HL-60/S4 treated with retinoic acid at 250 ng/mL for 4 days and 3 days (cell line): ENCODE results near the gene ABCA2.
"Not testable (repeated sequence)": the region's sequence is repeated elsewhere in the genome, so short reads cannot be mapped to it uniquely, and the experiment has no call there.

ENCODE experiments used
- in situ Hi-C: fragments of 300-500 bp; cut with MboI; formaldehyde crosslinking; loops from 2 replicates; pipeline ENCODE4 v1.7.0; 2022; ENCODE audit warnings: low sequenced_read_pairs

ABCA2 gene

DNA sequence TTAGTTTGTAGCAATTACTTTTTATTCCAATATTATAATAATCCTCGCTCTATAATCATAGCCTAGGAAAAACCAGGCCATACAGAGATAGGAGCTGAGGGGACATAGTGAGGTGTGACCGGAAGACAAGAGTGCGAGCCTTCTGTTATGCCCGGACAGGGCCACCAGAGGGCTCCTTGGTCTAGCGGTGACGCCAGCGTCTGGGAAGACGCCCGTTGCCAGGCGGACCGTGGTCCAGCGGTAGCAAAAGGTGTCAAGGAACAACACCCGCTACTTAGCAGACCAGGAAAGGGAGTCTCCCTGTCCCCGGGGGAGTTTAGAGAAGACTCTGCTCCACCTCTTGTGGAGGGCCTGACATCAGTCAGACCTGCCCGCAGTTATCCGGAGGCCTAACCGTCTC is 23.8 kb downstream of the ABCA2 start:
- in situ Hi-C loops = not testable (repeated sequence)

DNA sequence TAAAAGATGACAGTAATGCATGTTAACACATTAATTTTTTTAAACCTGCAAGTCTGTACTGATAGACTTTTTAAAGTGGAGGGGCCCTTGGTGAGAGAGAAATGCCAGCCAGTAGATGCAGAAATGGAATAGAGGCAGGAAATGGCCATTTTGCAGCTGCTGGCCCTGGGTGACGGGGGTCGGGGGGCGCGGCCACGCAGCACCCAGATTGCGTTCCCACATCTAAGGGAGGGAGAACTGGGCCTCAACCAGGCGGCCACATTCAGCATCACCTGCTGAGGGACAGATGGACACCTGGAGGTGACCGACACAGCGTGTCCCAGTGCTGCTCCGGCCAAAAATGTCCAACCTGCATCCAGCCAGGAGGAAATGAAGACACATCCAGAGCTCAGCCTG is 25.4 kb downstream of the ABCA2 start:
- in situ Hi-C loops = no loop called here

DNA sequence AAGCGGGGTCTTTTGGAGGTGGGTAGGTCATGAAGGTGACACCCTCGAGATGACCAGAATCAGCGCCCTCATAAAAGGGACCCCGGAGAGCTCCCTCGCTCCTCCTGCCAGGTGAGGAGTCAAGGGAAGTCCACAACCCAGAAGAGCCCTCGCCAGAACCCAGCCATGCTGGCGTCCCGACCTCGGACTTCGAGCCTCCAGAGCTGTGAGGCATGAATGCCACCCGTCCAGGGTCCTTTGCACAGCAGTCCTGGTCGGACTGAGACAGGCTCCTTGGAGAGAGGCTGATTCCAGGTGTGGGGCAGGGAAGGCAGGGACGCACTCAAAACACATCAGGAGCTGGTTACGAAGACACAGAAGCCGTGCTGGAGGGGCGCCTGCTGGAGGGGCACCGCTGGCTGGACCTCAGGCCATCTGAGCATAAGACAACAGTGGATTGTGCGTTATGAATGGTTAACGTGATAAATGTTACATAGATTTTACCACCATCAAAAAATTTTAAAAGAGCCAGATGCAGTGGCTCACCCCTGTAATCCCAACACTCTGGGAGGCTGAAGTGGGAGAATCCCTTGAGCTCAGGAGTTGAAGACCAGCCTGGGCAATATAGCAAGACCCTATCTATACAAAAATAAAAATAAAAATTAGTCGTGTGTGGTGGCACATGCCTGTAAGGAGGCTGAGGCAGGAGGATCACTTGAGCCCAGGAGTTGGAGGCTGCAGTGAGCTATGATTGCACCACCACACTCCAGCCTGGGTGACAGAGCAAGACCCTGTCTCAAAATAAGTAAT is 26.0 kb downstream of the ABCA2 start:
- in situ Hi-C loops = no loop called here

DNA sequence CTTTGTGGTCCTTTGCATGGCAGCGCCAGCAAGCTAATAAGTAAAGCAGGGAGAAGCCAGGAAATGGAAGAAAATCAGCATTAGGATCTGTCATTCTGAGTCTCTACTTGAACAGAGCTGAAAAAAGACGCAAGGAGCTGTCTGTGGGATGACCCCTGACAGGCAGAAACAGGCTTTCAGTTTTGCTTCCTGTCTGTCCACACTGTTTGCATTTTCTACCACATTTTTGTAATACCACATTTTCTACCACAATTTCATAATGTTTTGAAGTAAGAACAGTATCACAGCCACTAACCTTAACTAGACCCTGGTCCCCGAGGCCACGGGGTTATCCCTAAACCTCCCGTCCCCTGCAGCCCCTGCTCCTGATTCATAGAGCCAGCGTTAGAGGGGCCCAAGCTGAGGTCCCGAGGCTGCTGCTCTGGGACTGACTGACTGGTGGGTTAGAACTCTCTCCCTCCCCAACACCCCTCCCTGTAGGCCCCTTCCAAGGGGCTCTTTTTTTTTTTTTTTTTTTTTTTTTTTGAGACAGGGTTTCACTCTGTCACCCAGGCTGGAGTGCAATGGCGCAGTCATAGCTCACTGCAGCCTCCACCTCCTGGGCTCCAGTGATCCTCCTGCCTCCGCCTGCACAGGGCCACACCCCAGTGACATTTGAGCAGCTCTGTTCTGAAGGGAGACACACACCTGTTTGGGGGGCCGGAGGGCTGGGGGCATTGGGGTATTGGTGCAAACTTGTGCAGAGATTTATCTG is 27.7 kb downstream of the ABCA2 start:
- in situ Hi-C loops = no loop called here

DNA sequence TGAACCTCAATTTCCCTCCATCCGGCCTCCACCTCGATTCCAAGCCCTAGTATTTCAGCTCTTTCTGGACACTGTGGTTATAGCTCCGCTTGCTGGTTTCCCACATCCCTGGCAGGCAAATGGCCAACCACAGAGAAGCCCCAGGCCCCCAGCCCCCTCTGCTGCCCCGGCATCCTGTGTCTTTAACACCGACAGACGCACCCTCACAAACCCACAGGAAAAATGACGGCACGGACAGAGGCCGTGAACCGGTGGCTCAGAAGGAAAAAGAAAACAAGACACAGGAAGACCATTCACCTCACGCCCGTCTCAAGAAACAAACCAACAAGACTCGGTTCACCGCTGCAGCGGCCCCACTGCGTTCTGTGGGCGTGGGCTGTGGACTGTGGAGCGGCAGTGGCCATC is 30.2 kb downstream of the ABCA2 start:
- in situ Hi-C loops = no loop called here

DNA sequence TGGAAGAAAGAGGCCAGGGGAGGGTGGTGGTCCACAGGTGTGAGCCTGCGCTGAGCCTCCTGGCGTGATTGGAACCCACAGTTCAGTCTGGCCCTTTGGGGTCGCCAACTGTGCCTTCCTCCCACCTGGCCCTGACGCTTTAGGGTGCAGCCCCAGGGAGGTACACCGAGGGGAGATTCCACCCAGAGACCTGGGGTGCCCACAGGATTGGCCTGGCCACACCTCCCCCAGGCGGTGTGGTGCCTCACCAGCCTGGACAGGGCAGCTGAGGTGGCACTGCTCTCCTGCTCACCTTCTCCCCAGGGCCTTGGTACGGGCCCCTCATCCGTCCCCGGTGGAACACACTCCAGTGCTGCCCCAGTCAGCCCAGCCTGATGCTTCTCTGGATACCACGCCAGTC is 30.7 kb downstream of the ABCA2 start:
- in situ Hi-C loops = no loop called here

DNA sequence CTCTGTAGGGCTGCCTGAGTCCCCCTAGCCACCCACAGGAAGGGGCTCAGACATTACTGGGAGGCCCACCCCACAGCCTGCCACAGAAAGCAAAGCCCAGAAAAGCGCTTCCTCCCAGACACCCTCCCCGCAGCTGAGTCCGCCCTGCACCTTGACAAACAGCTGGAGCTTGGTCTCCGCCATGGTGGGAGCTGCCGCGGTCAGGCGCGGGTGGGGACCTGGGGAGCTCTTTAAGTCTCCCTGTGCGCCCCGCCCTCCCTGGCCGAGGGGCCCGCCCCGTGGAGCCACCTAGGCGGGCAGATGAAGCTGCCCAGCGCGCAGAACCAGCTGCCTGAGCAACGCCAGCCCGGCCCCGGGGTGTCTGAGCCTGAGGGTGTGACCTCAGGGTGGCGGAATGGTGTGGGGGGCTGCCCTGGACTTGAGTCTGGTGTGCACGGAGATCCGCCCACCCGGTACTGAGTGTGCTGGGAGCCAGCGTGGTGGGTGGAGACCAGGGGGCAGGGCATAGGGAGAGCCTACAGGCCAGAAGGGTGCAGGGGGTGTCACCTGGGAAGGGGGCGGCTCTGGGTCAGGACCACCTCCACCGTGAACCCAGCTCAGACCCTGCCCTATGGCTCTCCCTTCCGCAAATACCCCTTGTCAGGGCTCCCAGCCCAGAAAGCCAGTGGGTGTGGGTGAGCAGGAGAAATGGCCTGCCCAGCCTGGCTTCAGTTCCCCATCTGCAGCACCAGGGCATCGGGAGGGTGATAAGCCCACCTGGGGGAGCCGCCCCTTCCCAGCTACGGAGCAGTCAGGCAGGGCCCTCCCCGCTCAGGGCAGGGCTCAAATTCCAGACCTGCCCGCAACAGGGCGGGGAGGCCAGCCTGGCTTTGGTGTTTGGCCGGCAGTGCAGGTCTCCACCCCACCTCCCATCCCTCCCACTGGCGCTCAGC is 31.4 kb downstream of the ABCA2 start, which contains the start of gene CLIC3:
TSS of gene CLIC3 (minus strand) at position 208 of the 932 bp plus-strand sequence. CDS start at position 183, 25 bp downstream.
- in situ Hi-C loops = no loop called here

DNA sequence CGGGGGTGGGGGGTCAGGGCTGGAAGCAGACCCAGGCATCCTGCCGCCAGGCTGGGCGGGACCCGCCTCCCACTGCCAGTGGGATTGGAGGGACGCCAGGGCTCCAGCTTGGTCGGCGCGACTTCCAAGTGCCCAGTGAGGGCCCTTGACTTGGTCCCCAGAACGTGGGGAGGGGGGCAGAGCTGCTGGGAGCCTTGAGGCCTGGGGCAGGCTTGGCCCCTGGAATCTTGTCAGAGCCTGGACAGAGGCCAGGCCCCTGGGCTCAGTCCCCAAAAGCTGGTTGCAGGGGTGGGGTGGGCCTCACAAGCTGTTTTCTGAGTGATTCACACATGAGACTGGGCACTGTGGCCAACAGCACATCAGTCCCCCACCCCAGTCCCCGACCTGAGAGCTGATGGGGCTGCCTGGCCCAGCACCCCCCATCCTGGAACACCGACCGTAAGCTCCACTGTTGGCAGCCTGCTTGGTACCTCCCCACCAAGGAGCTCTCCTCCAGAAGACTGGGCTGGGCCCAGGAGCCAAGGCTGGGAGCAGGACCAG is 32.2 kb downstream of the ABCA2 start:
- in situ Hi-C loops = no loop called here

DNA sequence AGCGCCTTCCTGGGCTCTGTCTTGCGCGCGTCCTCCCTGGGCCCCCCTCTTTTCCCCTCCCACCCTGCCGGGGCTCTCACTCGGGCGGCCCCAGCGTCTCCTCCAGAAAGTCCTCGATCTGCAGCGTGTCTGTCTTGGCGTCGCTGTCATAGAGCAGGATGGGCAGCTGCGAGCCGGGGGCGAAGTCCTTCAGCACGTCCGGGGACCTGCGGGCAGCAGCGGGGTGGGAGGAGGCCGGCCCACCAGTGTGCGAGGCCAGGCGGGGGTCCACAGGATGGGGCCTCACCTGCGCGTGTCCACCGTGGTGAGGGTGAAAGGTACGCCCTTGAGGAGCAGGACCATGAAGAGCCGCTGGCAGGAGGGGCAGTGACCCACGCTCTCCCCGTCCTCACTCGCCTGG is 32.7 kb downstream of the ABCA2 start:
- in situ Hi-C loops = no loop called here

DNA sequence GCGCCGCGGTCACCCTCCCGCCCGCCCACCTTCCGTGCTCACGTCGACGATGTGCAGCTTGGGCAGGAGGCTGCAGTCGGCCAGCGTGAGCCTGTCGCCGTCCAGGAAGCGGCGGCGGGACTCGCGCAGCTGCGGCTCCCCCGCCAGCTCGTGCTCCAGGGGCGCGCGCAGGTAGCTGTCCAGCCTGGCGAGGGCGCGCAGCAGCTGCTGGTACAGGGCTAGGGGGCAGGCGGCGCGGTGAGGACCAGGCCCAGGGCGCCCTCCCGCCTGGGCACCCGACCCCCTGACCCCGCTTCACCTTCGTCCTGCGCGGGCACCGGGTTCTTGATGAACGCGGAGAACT is 33.2 kb downstream of the ABCA2 start:
- in situ Hi-C loops = no loop called here

DNA sequence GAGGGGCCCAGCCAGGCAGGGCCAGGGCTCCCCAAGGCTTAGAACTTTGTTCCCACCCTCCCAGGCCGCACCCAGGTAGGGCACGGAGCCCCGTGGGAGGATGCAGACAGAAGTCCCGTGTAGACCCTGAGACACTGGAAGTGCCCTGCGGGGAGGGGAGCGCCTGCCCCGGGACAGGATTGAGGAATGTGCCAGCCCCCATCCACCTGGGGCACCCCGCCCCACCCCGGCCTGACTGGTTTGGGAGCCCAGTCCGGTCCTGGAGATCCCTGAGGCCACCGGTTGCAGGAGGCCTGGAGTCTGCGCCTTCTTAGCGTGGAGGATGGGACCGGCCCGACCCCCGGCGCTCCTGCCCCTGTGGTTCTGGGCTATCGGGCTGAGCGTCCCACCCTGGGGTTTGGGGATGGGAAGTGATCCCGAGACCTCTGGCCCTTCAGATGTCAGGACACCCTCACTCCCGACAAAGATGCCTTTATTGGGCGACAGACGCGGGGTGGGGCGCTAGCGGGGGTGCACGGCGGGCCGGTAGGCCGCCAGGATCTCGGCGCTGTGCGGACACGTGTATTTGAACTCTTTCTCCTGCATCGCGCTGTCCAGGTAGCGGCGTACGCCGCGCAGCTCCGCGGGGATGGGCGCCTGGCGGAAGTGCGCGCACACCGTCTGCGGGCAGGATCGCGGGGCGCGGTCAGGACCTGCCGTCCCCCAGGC is 33.7 kb downstream of the ABCA2 start:
- in situ Hi-C loops = no loop called here

DNA sequence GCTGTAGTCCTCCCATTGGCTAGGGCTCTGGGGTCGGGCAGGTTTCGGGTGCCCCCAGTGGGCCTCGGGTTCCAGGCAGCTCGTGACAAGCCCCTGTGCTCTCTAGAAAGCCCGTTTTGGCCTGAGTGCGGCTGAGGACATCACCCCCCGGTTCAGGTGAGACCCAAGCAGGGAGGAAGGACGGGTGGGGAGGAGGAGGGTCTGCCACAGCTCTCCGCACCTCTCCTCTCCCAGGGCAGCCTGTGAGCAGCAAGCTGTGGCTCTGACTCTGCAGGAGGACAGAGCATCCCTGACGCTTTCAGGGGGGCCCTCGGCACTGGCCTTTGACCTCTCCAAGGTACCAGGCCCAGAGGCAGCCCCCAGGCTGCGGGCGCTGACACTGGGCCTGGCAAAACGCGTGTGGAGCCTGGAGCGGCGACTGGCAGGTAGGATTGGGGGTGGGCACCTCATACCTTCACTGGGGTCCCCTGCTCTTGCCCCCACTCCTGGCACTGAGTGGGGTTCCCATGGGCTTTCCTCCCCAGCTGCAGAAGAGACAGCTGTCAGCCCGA is 35.1 kb downstream of the ABCA2 start:
- in situ Hi-C loops = no loop called here

DNA sequence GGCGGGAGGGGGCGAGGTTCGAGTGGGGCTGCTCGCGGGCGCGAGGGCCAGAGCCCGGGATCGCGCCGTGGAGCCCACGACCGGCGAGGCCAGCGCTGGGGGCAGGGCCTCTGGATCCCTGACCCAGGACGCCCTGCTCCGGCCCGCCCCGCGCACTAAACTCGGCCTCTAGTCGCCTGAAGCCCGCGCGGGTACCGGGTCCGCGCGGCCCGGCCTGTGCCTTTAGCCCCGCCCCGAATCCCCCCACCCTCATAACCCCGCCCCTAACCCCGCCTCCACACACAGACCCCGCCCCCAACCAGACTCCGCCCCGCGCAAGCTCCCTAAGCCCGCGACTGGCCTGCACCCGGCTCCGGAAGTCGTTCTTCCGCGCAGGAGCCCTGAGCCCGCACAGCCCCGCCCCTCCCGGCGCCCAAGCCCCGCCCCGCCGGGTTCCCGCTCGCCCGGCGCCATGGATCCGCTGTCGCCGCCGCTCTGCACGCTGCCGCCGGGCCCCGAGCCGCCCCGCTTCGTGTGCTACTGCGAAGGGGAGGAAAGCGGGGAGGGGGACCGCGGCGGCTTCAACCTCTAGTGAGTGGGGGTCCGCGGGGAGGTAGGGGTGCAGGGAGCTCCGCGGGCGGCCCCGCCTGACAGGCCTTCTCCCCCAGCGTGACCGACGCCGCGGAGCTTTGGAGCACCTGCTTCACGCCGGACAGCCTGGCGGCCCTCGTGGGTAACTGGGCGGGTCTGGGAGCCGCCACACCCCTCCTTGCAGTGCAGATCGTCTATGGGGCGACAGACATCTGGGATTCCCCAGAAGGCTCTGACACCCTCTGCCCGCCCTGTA is 35.8 kb downstream of the ABCA2 start, which contains the start of gene PAXX:
TSS of gene PAXX (plus strand) at position 430 of the 826 bp plus-strand sequence. CDS start at position 452, 22 bp downstream.
- in situ Hi-C loops = no loop called here

DNA sequence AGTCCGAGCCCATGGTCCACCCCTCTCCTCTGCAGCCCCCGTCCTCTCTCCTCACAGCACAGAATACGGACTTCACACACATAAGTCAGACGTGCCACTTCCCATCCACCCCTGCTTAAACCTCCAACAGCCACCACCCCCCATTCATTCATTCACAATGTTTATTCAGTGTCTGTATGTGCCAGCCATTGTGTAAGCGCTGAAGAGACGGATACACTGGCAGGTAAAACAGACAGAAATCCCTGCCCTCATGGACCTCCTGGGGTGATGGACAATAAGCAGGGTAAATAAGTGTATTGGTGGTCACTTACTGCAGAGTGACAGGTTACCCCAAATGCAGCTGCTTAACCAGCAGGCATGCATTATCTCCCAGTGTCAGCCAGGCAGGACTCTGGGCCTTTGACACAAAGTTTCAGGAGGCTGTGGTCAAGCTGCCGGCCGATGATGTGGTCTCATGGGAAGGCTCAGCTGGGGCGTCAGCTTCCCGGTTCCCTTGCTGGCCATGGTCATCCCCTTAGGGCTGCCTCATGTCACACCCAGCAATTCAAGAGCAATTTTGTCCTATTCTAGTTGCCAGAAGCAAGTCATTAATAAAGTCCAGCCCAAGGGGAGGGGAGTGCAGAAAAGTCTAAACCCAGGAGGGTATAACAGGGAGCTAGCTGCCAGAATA is 37.7 kb downstream of the ABCA2 start:
- in situ Hi-C loops = no loop called here

DNA sequence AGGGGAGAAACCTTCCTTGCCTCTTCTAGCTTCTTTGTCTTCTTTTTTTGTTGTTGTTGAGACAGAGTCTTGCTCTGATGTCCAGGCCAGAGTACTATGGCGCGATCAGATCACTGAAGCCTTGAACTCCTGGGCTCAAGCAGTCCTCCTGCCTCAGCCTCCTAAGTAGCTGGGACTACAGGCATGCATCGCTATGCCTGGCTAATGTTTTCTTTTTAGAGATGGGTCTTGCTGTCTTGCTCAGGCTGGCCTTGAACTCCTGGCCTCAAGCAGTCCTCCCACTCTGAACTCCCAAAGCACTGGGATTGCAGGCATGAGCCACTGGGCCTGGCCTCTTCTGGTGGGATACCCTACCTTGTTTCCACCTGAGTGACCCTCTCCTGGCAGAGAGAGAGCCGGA is 39.2 kb downstream of the ABCA2 start:
- in situ Hi-C loops = no loop called here

DNA sequence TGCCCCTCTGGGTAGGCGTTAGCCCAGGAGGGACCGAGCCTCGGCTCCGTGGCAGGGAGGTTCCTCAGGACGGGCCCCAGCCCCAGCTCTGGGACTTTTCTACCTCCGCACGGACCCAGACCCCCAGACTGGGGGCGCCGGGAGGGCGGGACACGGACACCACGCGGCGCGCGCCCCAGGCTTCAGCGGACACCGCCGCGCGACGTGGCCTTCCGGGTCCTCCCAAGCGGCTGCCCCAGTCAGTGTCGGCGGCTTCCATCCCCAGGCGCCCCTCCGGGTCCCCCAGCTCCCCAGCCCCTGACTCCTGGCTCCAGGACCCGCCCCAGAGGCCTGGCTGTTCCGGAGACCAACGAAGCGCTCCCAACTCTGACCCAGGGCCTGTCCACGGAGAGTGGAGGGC is 42.2 kb downstream of the ABCA2 start:
- in situ Hi-C loops = no loop called here

DNA sequence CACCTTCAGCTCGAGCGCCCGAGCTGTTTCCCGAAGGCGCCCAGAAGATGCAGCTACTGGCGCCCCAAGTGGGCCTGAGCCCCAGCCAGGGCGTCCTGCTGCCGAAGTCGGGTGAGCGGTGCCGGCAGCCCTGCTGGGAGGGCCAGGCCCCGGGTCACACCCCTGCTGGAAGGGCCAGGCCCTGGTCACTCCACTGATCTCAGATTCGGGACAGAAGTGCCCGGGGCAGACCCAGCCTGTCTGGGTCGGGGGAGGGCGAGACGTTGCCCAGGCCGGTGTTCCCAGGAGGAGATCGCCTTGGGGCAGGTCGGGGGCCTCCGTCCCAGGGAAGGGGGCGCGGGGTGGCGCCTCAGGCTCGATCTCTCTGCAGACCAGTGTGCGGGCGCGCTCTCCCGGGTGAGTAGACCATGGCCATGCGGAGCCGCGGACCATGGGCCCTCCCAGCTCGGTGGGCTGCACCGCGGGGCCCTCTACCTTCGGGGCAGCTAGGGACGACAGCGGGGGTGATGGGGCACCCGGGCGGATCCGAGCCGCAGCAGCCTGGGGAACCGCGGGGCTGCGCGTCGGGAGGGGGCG is 42.9 kb downstream of the ABCA2 start:
- in situ Hi-C loops = no loop called here

DNA sequence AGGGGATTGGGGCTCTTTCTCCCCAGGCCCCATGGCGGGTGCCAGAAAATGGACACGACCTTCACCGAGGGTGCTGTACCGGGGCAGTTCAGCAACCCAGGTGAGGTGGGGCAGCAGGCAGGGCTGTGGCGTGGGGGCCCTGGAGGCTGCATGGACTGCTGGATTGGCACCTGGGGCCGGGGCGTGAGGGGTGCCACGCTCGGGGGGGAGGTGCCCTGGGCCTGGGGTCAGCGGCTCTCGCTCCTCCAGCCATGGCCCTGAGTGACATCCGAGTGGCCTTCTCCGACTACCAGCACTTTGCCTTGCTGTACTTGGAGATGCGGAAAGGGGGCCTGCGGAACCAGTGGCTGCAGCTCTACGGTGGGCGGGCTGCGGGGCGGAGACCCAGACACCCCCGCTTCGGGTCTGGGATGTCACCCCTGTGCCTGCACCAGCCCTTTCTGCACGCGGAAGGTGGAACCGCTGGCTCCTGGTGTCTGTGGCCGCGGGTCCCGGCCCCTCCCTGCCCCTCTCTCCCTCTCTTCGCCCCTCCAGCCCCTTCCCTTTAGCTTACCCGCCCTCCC is 43.5 kb downstream of the ABCA2 start:
- in situ Hi-C loops = no loop called here
